SH-SY5Y (cell line): ENCODE measurements around the gene IRF4.

Source experiments
- GATA2 ChIP-seq: IDR thresholded peaks from 2 replicates; pipeline ENCODE4 v1.6.1; 2011; ENCODE audit warnings: mild to moderate bottlenecking, low read depth, low read length
- GATA3 ChIP-seq: IDR thresholded peaks from 2 replicates; pipeline ENCODE4 v1.6.1; 2011; ENCODE audit warnings: low read depth, mild to moderate bottlenecking, low read length, moderate library complexity

DNA sequence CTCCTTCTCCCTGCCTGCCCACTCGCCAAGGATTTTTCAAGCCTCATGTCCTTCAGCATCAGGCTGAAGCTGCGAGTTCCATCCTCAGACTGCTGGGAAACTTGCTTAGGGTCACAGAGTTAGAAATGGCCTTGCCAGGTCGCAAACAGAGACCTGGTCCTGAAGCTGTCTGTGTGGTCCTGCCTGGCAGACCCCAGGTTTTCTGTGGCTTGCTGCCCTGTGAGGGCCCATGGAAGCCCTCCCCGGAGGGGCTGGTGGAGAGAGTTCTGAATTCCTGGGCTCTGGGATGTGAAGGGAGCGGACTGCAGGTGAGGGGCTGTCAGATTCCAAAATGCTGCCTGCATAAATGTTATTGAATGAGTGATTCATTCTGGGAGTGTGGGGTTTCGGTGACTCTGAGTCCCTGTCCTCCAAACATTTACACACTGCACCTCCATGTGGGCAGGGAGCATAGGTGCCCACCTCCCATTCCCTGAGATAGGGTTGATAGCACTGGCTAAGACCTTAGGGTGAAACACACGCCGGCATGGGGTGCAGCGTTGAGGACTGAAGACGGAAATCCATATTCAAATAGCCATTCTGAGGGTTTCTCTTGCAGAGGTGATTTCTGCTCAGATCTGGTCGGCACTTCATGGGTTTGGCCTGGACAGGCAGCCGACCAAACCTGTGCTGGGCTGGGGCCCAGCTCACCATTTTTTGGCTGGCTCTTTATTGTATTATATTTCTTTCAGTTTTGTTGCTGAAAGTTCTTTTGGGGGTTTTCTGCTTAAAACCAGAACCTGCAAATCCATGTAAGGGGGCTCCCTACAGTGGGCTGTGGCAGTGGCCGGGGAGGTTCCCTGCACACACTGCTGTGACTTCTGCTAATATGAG lies 21.8 kb upstream of the IRF4 start:
- TF ChIP-seq GATA3 (no peak), GATA2 (no peak)
